ENCODE data around the gene CHCHD6. TPM values are rescaled to one million over a fixed set of nuclear protein-coding genes. Genes with fewer than 3 reads are reported as not detected.

Gene CHCHD6
- total RNA-seq, 2 donors from 2014 or later = 23.6 to 34.4 TPM

GRCh38 chr3:126963261-126964190 lies 259.5 kb downstream of the CHCHD6 start:
- WGBS, 2 experiments (ENCODE audit: insufficient coverage in 1 of 2, insufficient read length in 1 of 2) = 91 to 97% methylated on average over 4 to 7 of the region's 7 CpGs
- no peak overlapping the region for H3K27ac ChIP-seq (ENCODE audit: low read depth, low read length)
- H3K4me3 Mint-ChIP-seq = no peak overlapping the region

GRCh38 chr3:126964261-126964660 lies 260.2 kb downstream of the CHCHD6 start:
- no peak overlapping the region for H3K4me3 Mint-ChIP-seq
- H3K27me3 Mint-ChIP-seq (ENCODE audit: insufficient read depth) = no peaks in the 10 kb centered on the region
- TF ChIP-seq CTCF (conservative IDR thresholded peaks at IDR 0.05) = no peak
- H3K27ac Mint-ChIP-seq = no peak overlapping the region
- H3K9ac ChIP-seq (ENCODE audit: extremely low read depth, low read length, poor library complexity, severe bottlenecking) = no peak overlapping the region
- no peak overlapping the region for H3K4me3 ChIP-seq (ENCODE audit: low read length)
- H3K9me3 ChIP-seq (ENCODE audit: control insufficient read depth, low read length) = no peaks in the 10 kb centered on the region
- H3K4me1 Mint-ChIP-seq = peaks cover 21% of the 10 kb centered on the region
- H3K4me1 ChIP-seq (ENCODE audit: control insufficient read depth, insufficient read depth, low read length) = peaks cover 2% of the 10 kb centered on the region
- H3K27ac ChIP-seq (ENCODE audit: low read depth, low read length) = no peak overlapping the region
- no peaks in the 10 kb centered on the region for H3K27me3 ChIP-seq (ENCODE audit: control insufficient read depth, insufficient read depth, low read length, poor library complexity, severe bottlenecking)
- DNase-seq = no peak
- WGBS, 2 experiments (ENCODE audit: insufficient coverage in 1 of 2, insufficient read length in 1 of 2) = 86 to 94% methylated on average over 6 to 7 of the region's 7 CpGs
- H3K36me3 ChIP-seq (ENCODE audit: control insufficient read depth, insufficient read depth, low read length) = no peaks in the 10 kb centered on the region
- no peaks in the 10 kb centered on the region for H3K9me3 Mint-ChIP-seq
- no peaks in the 10 kb centered on the region for H3K36me3 Mint-ChIP-seq (ENCODE audit: low read depth)

More at GRCh38 chr3:126963261-126964190, 259.5 kb downstream of the CHCHD6 start:
- no peak for DNase-seq
- no peak overlapping the region for H3K27ac Mint-ChIP-seq
- no peaks in the 10 kb centered on the region for H3K27me3 Mint-ChIP-seq (ENCODE audit: insufficient read depth)
- Histone ChIP-seq H3K9ac (ENCODE audit: extremely low read depth, low read length, poor library complexity, severe bottlenecking) (no peak overlapping the region), H3K4me3 (ENCODE audit: low read length) (no peak overlapping the region), H3K36me3 (ENCODE audit: control insufficient read depth, insufficient read depth, low read length) (no peaks in the 10 kb centered on the region), H3K4me1 (ENCODE audit: control insufficient read depth, insufficient read depth, low read length) (peaks cover 2% of the 10 kb centered on the region), H3K9me3 (ENCODE audit: control insufficient read depth, low read length) (no peaks in the 10 kb centered on the region), H3K27me3 (ENCODE audit: control insufficient read depth, insufficient read depth, low read length, poor library complexity, severe bottlenecking) (no peaks in the 10 kb centered on the region)
- no peaks in the 10 kb centered on the region for H3K9me3 Mint-ChIP-seq
- TF ChIP-seq CTCF (conservative IDR thresholded peaks at IDR 0.05) = no peak
- H3K4me1 Mint-ChIP-seq = peaks cover 18% of the 10 kb centered on the region
- no peaks in the 10 kb centered on the region for H3K36me3 Mint-ChIP-seq (ENCODE audit: low read depth)

- Histone ChIP-seq H3K27ac (ENCODE audit: low read depth, low read length) (no peak overlapping the region), H3K4me3 (ENCODE audit: low read length) (no peak overlapping the region), H3K27me3 (ENCODE audit: control insufficient read depth, insufficient read depth, low read length, poor library complexity, severe bottlenecking) (no peaks in the 10 kb centered on the region), H3K36me3 (ENCODE audit: control insufficient read depth, insufficient read depth, low read length) (no peaks in the 10 kb centered on the region), H3K9ac (ENCODE audit: extremely low read depth, low read length, poor library complexity, severe bottlenecking) (no peak overlapping the region), H3K9me3 (ENCODE audit: control insufficient read depth, low read length) (no peaks in the 10 kb centered on the region), H3K4me1 (ENCODE audit: control insufficient read depth, insufficient read depth, low read length) (peaks cover 2% of the 10 kb centered on the region)
- WGBS, 2 experiments (ENCODE audit: insufficient coverage in 1 of 2, insufficient read length in 1 of 2) = 86 to 92% methylated on average over 1 to 10 of the region's 10 CpGs
- TF ChIP-seq CTCF (conservative IDR thresholded peaks at IDR 0.05) = no peak
- Mint-ChIP-seq H3K27ac (no peak overlapping the region), H3K4me1 (peaks cover 23% of the 10 kb centered on the region), H3K9me3 (no peaks in the 10 kb centered on the region), H3K4me3 (no peak overlapping the region), H3K36me3 (ENCODE audit: low read depth) (no peaks in the 10 kb centered on the region), H3K27me3 (ENCODE audit: insufficient read depth) (no peaks in the 10 kb centered on the region)
- DNase-seq = no peak
Observed at GRCh38 chr3:126964950-126965349, 260.9 kb downstream of the CHCHD6 start.
